Hepatocyte (in vitro differentiated cells): ENCODE measurements around the gene SORL1-AS1.

Experiments
- DNase-seq: peaks from one replicate; pipeline ENCODE4 v3.0.0-alpha.2; 2016; ENCODE audit warnings: low spot score
- H2AFZ ChIP-seq: fragments of 200-600 bp; sonication (generic); 2 replicates; pipeline ENCODE4 v1.6.0; 2016; ENCODE audit warnings: antibody characterized with exemption, mild to moderate bottlenecking
- H3K27ac ChIP-seq: fragments of 200-600 bp; sonication (generic); 2 replicates; pipeline ENCODE4 v1.5.1; 2016; ENCODE audit warnings: mild to moderate bottlenecking
- H3K27me3 ChIP-seq: fragments of 200-600 bp; sonication (generic); 2 replicates; pipeline ENCODE4 v1.6.1; 2016
- H3K36me3 ChIP-seq: fragments of 200-600 bp; sonication (generic); replicated peaks from 2 replicates; pipeline ENCODE4 v1.5.1; 2016; ENCODE audit warnings: low read depth; ENCODE audit not compliant: insufficient read depth
- H3K4me1 ChIP-seq: fragments of 200-600 bp; sonication (generic); 2 replicates; pipeline ENCODE4 v1.5.1; 2016; ENCODE audit warnings: mild to moderate bottlenecking, moderate library complexity; ENCODE audit not compliant: insufficient read depth
- H3K4me2 ChIP-seq: fragments of 200-600 bp; sonication (generic); 2 replicates; pipeline ENCODE4 v1.6.0; 2016
- H3K4me3 ChIP-seq: fragments of 200-600 bp; sonication (generic); 2 replicates; pipeline ENCODE4 v1.5.1; 2016; ENCODE audit warnings: mild to moderate bottlenecking
- H3K79me2 ChIP-seq: fragments of 200-600 bp; sonication (generic); 2 replicates; pipeline ENCODE4 v1.6.0; 2017; ENCODE audit warnings: mild to moderate bottlenecking
- H3K9me2 ChIP-seq: fragments of 200-600 bp; sonication (generic); replicated peaks from 2 replicates; pipeline ENCODE4 v1.6.0; 2017; ENCODE audit warnings: mild to moderate bottlenecking; ENCODE audit not compliant: insufficient read depth
- H3K9me3 ChIP-seq: fragments of 200-600 bp; sonication (generic); 2 replicates; pipeline ENCODE4 v1.5.1; 2016; ENCODE audit warnings: low read depth, mild to moderate bottlenecking
- H4K20me1 ChIP-seq: fragments of 200-600 bp; sonication (generic); 2 replicates; pipeline ENCODE4 v1.6.0; 2016; ENCODE audit warnings: mild to moderate bottlenecking; ENCODE audit not compliant: insufficient read depth, poor library complexity, severe bottlenecking
- CTCF ChIP-seq: fragments of 200-600 bp; sonication (generic); IDR thresholded peaks from 2 replicates; pipeline ENCODE4 v1.5.1; 2016; ENCODE audit warnings: antibody characterized with exemption, mild to moderate bottlenecking; ENCODE audit not compliant: poor library complexity
- EZH2 ChIP-seq: fragments of 200-600 bp; sonication (generic); IDR thresholded peaks from 2 replicates; pipeline ENCODE4 v1.6.1; 2016; ENCODE audit warnings: antibody characterized with exemption, mild to moderate bottlenecking, borderline replicate concordance
- EZH2phosphoT487 ChIP-seq: fragments of 200-600 bp; sonication (generic); IDR thresholded peaks from one replicate; pipeline ENCODE4 v1.6.1; 2018; ENCODE audit warnings: antibody characterized with exemption, mild to moderate bottlenecking, low read depth, moderate library complexity; ENCODE audit not compliant: unreplicated experiment, severe bottlenecking
- WGBS: methylation state at CpG from one replicate; pipeline ENCODE4 v1.1.6; 2016; ENCODE audit warnings: low lambda C conversion rate; ENCODE audit errors: missing lambda C conversion rate; 5-methylcytosine and 5-hydroxymethylcytosine counted together

The SORL1-AS1 gene

GRCh38 chr11:121421149-121421901 lies 31.4 kb downstream of the SORL1-AS1 start:
- no peak overlapping the region for H3K4me2 ChIP-seq
- no peaks in the 10 kb centered on the region for H3K79me2 ChIP-seq
- H3K27me3 ChIP-seq: no peaks in the 10 kb centered on the region
- H3K9me2 ChIP-seq: no peaks in the 10 kb centered on the region
- no peak for DNase-seq
- peaks cover 6% of the 10 kb centered on the region for H3K4me1 ChIP-seq
- TF ChIP-seq EZH2 (no peak), CTCF (no peak), EZH2phosphoT487 (no peak)
- H3K9me3 ChIP-seq: no peaks in the 10 kb centered on the region
- H3K27ac ChIP-seq: no peak overlapping the region
- H4K20me1 ChIP-seq: no peaks in the 10 kb centered on the region
- whole genome bisulfite sequencing: 78% methylated on average over 4 of the region's 4 CpGs
- H2AFZ ChIP-seq: no peak overlapping the region
- no peak overlapping the region for H3K4me3 ChIP-seq
- no peaks in the 10 kb centered on the region for H3K36me3 ChIP-seq

- Histone ChIP-seq H3K9me3 (no peaks in the 10 kb centered on the region), H3K4me2 (no peak overlapping the region), H3K27ac (no peak overlapping the region), H3K4me3 (no peak overlapping the region), H2AFZ (no peak overlapping the region), H3K79me2 (no peaks in the 10 kb centered on the region), H3K9me2 (no peaks in the 10 kb centered on the region), H3K27me3 (no peaks in the 10 kb centered on the region), H3K4me1 (peaks cover 6% of the 10 kb centered on the region), H3K36me3 (no peaks in the 10 kb centered on the region), H4K20me1 (no peaks in the 10 kb centered on the region)
- no peak for DNase-seq
- WGBS: 92% methylated on average over 2 of the region's 2 CpGs
- no peak for TF ChIP-seq CTCF
- TF ChIP-seq EZH2phosphoT487: no peak
- no peak for TF ChIP-seq EZH2
Observed at GRCh38 chr11:121420398-121420797, 32.4 kb downstream of the SORL1-AS1 start.

GRCh38 chr11:121419836-121420235 lies 32.9 kb downstream of the SORL1-AS1 start:
- no peak overlapping the region for H3K4me2 ChIP-seq

More at GRCh38 chr11:121419836-121420235, 32.9 kb downstream of the SORL1-AS1 start:
- Histone ChIP-seq H3K27me3 (no peaks in the 10 kb centered on the region), H3K9me2 (no peaks in the 10 kb centered on the region), H3K4me1 (peaks cover 6% of the 10 kb centered on the region), H3K36me3 (no peaks in the 10 kb centered on the region), H4K20me1 (no peaks in the 10 kb centered on the region), H3K9me3 (no peaks in the 10 kb centered on the region), H2AFZ (no peak overlapping the region), H3K4me3 (no peak overlapping the region), H3K79me2 (no peaks in the 10 kb centered on the region), H3K27ac (no peak overlapping the region)
- 75% methylated on average over 4 of the region's 4 CpGs for WGBS
- TF ChIP-seq EZH2phosphoT487 (no peak), EZH2 (no peak), CTCF (no peak)
- no peak for DNase-seq
